Fibroblast of lung (primary cell): Measurements from ENCODE around the gene ALDH1L1. TPM values are rescaled to one million over a fixed set of nuclear protein-coding genes. Genes with fewer than 3 reads are reported as not detected.

Experiments used
- DNase-seq, 2 donors: peaks; one replicate each; pipeline versions ENCODE4 v3.0.0 to v3.0.0-alpha.2; 2010; ENCODE audit warnings: low read depth in 2 of 2
- H2AFZ ChIP-seq: 2 replicates; pipeline ENCODE4 v1.5.1; 2012; ENCODE audit warnings: low read length, control low read depth, inconsistent platforms
- H3K27ac ChIP-seq: 2 replicates; pipeline ENCODE4 v1.5.1; 2011; ENCODE audit warnings: low read length, control low read depth; ENCODE audit not compliant: insufficient read depth
- H3K27me3 ChIP-seq: 2 replicates; pipeline ENCODE4 v1.5.1; 2011; ENCODE audit warnings: mild to moderate bottlenecking, low read length; ENCODE audit not compliant: control insufficient read depth, insufficient read depth
- H3K36me3 ChIP-seq: 2 replicates; pipeline ENCODE4 v1.5.1; 2011; ENCODE audit warnings: low read length; ENCODE audit not compliant: control insufficient read depth, insufficient read depth
- H3K4me1 ChIP-seq: 2 replicates; pipeline ENCODE4 v1.5.1; 2011; ENCODE audit warnings: low read length; ENCODE audit not compliant: control insufficient read depth, insufficient read depth; ENCODE audit errors: extremely low read depth
- H3K4me2 ChIP-seq: 2 replicates; pipeline ENCODE4 v1.5.1; 2011; ENCODE audit warnings: low read length, control low read depth; ENCODE audit not compliant: insufficient read depth; ENCODE audit errors: extremely low read depth
- H3K4me3 ChIP-seq, 4 experiments: fragments of 200-600 bp in 1 of 4; sonication (generic) in 1 of 4; replicated peaks in 1 of 4; 2 replicates each; pipeline ENCODE4 v1.5.1; 2011 to 2016; ENCODE audit warnings: low read length in 4 of 4, low read depth in 3 of 4, mild to moderate bottlenecking in 3 of 4, control low read depth in 2 of 4, inconsistent platforms in 1 of 4, mixed read lengths in 1 of 4; ENCODE audit not compliant: insufficient read depth in 1 of 4; ENCODE audit errors: control extremely low read depth in 1 of 4
- H3K79me2 ChIP-seq: 2 replicates; pipeline ENCODE4 v1.5.1; 2012; ENCODE audit warnings: mild to moderate bottlenecking, low read length, inconsistent platforms; ENCODE audit not compliant: control insufficient read depth, insufficient read depth
- H3K9ac ChIP-seq: 2 replicates; pipeline ENCODE4 v1.5.1; 2011; ENCODE audit warnings: mild to moderate bottlenecking, low read length, control low read depth; ENCODE audit not compliant: insufficient read depth
- H3K9me3 ChIP-seq: 2 replicates; pipeline ENCODE4 v1.5.1; 2012; ENCODE audit warnings: low read depth, low read length; ENCODE audit not compliant: control insufficient read depth, insufficient read depth
- H4K20me1 ChIP-seq: 2 replicates; pipeline ENCODE4 v1.5.1; 2011; ENCODE audit warnings: low read length; ENCODE audit not compliant: control insufficient read depth, insufficient read depth; ENCODE audit errors: extremely low read depth
- CTCF ChIP-seq, 2 donors: IDR thresholded peaks in 1 of 2; conservative IDR thresholded peaks in 1 of 2; 1 replicate in 1 of 2; 2 replicates in 1 of 2; pipeline ENCODE4 v1.5.1; 2011 to 2012; ENCODE audit warnings: low read length in 2 of 2, control low read depth in 1 of 2, inconsistent platforms in 1 of 2, low read depth in 1 of 2, mild to moderate bottlenecking in 1 of 2
- EZH2 ChIP-seq: IDR thresholded peaks from 2 replicates; pipeline ENCODE4 v1.5.1; 2012; ENCODE audit warnings: low read length, control low read depth, mild to moderate bottlenecking; ENCODE audit errors: missing control alignments
- polyA plus RNA-seq, 2 donors: library from polyadenylated mRNA; depleted of rRNA in 1 of 2; stranded (reverse) in 1 of 2; unstranded in 1 of 2; fragments of >200 nt; gene quantifications; 2 replicates each; pipeline ENCODE4 v1.2.1, GENCODE V29; 2011 to 2012; ENCODE audit warnings: missing spikeins in 1 of 2
- total RNA-seq: library from RNA; depleted of rRNA; stranded (reverse); fragments of >200 nt; gene quantifications from 2 replicates; pipeline ENCODE4 v1.2.1, GENCODE V29; 2014

The ALDH1L1 gene
- total and polyA plus RNA-seq, 2 donors (not counting 1 experiment from before 2014, with no cell fraction given): not detected

- Histone ChIP-seq H3K79me2 (no peaks in the 10 kb centered on the region), H3K9me3 (no peaks in the 10 kb centered on the region), H3K36me3 (no peaks in the 10 kb centered on the region), H2AFZ (no peak overlapping the region), H3K27ac (no peak overlapping the region), H3K4me1 (no peaks in the 10 kb centered on the region), H4K20me1 (no peaks in the 10 kb centered on the region), H3K4me3 (no peak overlapping the region), H3K9ac (no peak overlapping the region), H3K27me3 (no peaks in the 10 kb centered on the region), H3K4me2 (no peak overlapping the region)
- no peak for TF ChIP-seq CTCF (conservative IDR thresholded peaks at IDR 0.05 in 1 of 2, IDR thresholded peaks at IDR 0.05 in 1 of 2; ENCODE audit: low read depth in 1 of 2, low read length in 2 of 2)
- TF ChIP-seq EZH2: no peak
- DNase-seq: no peak
These were observed 118.9 kb downstream of the ALDH1L1 start for GRCh38 chr3:126061301-126062032.

- Histone ChIP-seq H3K36me3 (no peaks in the 10 kb centered on the region), H3K27ac (no peak overlapping the region), H3K4me2 (no peak overlapping the region), H3K9me3 (no peaks in the 10 kb centered on the region), H3K4me3 (no peak overlapping the region), H3K4me1 (no peaks in the 10 kb centered on the region), H3K9ac (no peak overlapping the region), H3K27me3 (no peaks in the 10 kb centered on the region), H2AFZ (no peak overlapping the region), H4K20me1 (no peaks in the 10 kb centered on the region), H3K79me2 (no peaks in the 10 kb centered on the region)
- TF ChIP-seq EZH2 (no peak), CTCF (conservative IDR thresholded peaks at IDR 0.05 in 1 of 2, IDR thresholded peaks at IDR 0.05 in 1 of 2; ENCODE audit: low read depth in 1 of 2, low read length in 2 of 2) (no peak)
- DNase-seq: no peak
These were observed 119.7 kb downstream of the ALDH1L1 start for GRCh38 chr3:126060613-126061145.

DNA sequence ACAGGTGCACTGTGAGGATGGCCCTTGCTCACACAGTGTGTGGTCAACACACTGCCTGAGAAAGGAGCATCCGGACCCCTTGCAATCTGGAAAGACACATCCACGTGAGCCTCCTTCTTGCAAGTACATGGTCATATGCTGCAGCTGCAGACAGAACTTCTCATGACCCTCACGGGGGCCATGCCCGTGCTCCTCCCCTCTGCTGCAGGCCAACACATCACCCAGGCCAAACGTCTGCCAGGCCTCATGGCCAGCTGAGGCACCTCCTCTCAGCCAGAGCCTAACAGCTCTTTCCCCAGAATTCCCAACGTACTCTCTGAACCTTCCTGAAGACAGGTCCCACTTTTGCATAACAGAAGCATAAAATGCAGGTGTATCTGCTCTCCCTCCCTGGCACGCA lies 121.7 kb downstream of the ALDH1L1 start:
- Histone ChIP-seq H3K27me3 (no peaks in the 10 kb centered on the region), H3K79me2 (no peaks in the 10 kb centered on the region), H2AFZ (no peak overlapping the region), H3K4me3 (no peak overlapping the region), H3K9me3 (no peaks in the 10 kb centered on the region), H4K20me1 (no peaks in the 10 kb centered on the region), H3K27ac (no peak overlapping the region), H3K4me2 (no peak overlapping the region), H3K36me3 (no peaks in the 10 kb centered on the region), H3K4me1 (no peaks in the 10 kb centered on the region), H3K9ac (no peak overlapping the region)
- no peak for TF ChIP-seq EZH2
- TF ChIP-seq CTCF (conservative IDR thresholded peaks at IDR 0.05 in 1 of 2, IDR thresholded peaks at IDR 0.05 in 1 of 2; ENCODE audit: low read depth in 1 of 2, low read length in 2 of 2): no peak
- no peak for DNase-seq
